H1 (cell line): ENCODE measurements around the gene SPAG16. TPM values are rescaled to one million over a fixed set of nuclear protein-coding genes. Genes with fewer than 3 reads are reported as not detected.

Source experiments
- CTCF ChIA-PET: fragments of 300-600 bp; sonication (Branson Sonifier 250); formaldehyde crosslinking; loops from one replicate; lab custom pipeline; 2021; ENCODE audit not compliant: partially characterized antibody; lab: Charles Lee
- POLR2A ChIA-PET: fragments of 300-600 bp; sonication (Branson Sonifier 250); formaldehyde crosslinking; loops from one replicate; lab custom pipeline; 2021; ENCODE audit warnings: inconsistent platforms; ENCODE audit not compliant: partially characterized antibody; lab: Charles Lee
- DNase-seq, 2 experiments: peaks; one replicate each; pipeline versions ENCODE4 v3.0.0 to v3.0.0-alpha.2; 2010 to 2022; ENCODE audit warnings: low spot score in 2 of 2, low read depth in 1 of 2, mixed read lengths in 1 of 2
- FAIRE-seq: peaks from 2 replicates; lab custom pipeline; 2011; peaks lifted over from hg19 to GRCh38; lab: Jason Lieb, UNC
- H2AFZ ChIP-seq: 2 replicates; pipeline ENCODE4 v1.8.1; 2012; ENCODE audit warnings: low read length, inconsistent platforms
- H2AK5ac ChIP-seq: 2 replicates; pipeline ENCODE4 v1.6.1; 2013; ENCODE audit warnings: low read depth, low read length
- H2BK120ac ChIP-seq: replicated peaks from 2 replicates; pipeline ENCODE3; 2013; ENCODE audit warnings: low read depth, low read length, inconsistent platforms
- H2BK12ac ChIP-seq: 2 replicates; pipeline ENCODE4 v1.6.1; 2013; ENCODE audit warnings: low read depth, low read length
- H2BK15ac ChIP-seq: 2 replicates; pipeline ENCODE4 v1.6.1; 2013; ENCODE audit warnings: low read length
- H2BK20ac ChIP-seq: 2 replicates; pipeline ENCODE4 v1.6.1; 2013; ENCODE audit warnings: low read length
- H2BK5ac ChIP-seq: 2 replicates; pipeline ENCODE4 v1.6.1; 2013; ENCODE audit warnings: low read depth, low read length
- H3K14ac ChIP-seq: 2 replicates; pipeline ENCODE4 v1.6.1; 2013; ENCODE audit warnings: inconsistent platforms; ENCODE audit not compliant: insufficient read length
- H3K18ac ChIP-seq: 2 replicates; pipeline ENCODE4 v1.6.1; 2013; ENCODE audit warnings: low read length; ENCODE audit errors: extremely low read depth
- H3K23ac ChIP-seq: 2 replicates; pipeline ENCODE4 v1.6.1; 2013; ENCODE audit warnings: inconsistent platforms; ENCODE audit not compliant: insufficient read length
- H3K23me2 ChIP-seq: 2 replicates; pipeline ENCODE4 v1.6.1; 2013; ENCODE audit warnings: low read depth, low read length
- H3K27ac ChIP-seq: 2 replicates; pipeline ENCODE4 v1.6.1; 2011; ENCODE audit warnings: low read depth, low read length, inconsistent platforms
- H3K27me3 ChIP-seq, 4 experiments: replicated peaks in 1 of 4; 1 replicate in 1 of 4; 2 replicates in 3 of 4; pipeline versions ENCODE4 v1.6.1 to v1.8.1; 2011 to 2013; ENCODE audit warnings: low read length in 3 of 4, mild to moderate bottlenecking in 3 of 4, inconsistent platforms in 2 of 4, mixed read lengths in 2 of 4, moderate library complexity in 1 of 4; ENCODE audit not compliant: control insufficient read depth in 3 of 4, insufficient read depth in 3 of 4; ENCODE audit errors: extremely low read depth in 1 of 4
- H3K36me3 ChIP-seq, 4 experiments: 2 replicates each; pipeline versions ENCODE4 v1.6.1 to v1.8.1; 2011 to 2013; ENCODE audit warnings: mild to moderate bottlenecking in 4 of 4, low read length in 3 of 4, moderate library complexity in 2 of 4, control low read depth in 1 of 4, inconsistent platforms in 1 of 4; ENCODE audit not compliant: insufficient read depth in 4 of 4, control insufficient read depth in 2 of 4
- H3K4ac ChIP-seq: replicated peaks from 2 replicates; pipeline ENCODE3; 2013; ENCODE audit warnings: low read length, low read depth, mixed read lengths, inconsistent platforms; ENCODE audit not compliant: insufficient read length
- H3K4me1 ChIP-seq, 4 experiments: replicated peaks in 1 of 4; 1 replicate in 1 of 4; 2 replicates in 3 of 4; pipeline versions ENCODE4 v1.6.1 to v1.8.1; 2011 to 2013; ENCODE audit warnings: low read length in 3 of 4, inconsistent platforms in 2 of 4, mixed read lengths in 1 of 4; ENCODE audit not compliant: insufficient read depth in 4 of 4, control insufficient read depth in 3 of 4
- H3K4me2 ChIP-seq, 2 experiments: 2 replicates each; pipeline versions ENCODE4 v1.6.1 to v1.8.1; 2011 to 2013; ENCODE audit warnings: low read depth in 2 of 2, low read length in 2 of 2, control low read depth in 1 of 2, inconsistent platforms in 1 of 2, mild to moderate bottlenecking in 1 of 2; ENCODE audit not compliant: insufficient read depth in 1 of 2
- H3K4me3 ChIP-seq, 4 experiments: fragments of 200-600, 300-600 bp in 1 of 4; sonication (generic), shearing (Covaris generic), sonication (Bioruptor Twin) in 1 of 4; 2 replicates each; pipeline versions ENCODE4 v1.5.1 to v1.8.1; 2011 to 2016; ENCODE audit warnings: low read length in 4 of 4, low read depth in 3 of 4, control low read depth in 2 of 4, inconsistent platforms in 2 of 4, mild to moderate bottlenecking in 2 of 4, mixed read lengths in 1 of 4, moderate library complexity in 1 of 4; ENCODE audit not compliant: insufficient read depth in 2 of 4; ENCODE audit errors: extremely low read depth in 1 of 4
- H3K56ac ChIP-seq: replicated peaks from 2 replicates; pipeline ENCODE3; 2013; ENCODE audit warnings: low read depth, mild to moderate bottlenecking, mixed read lengths, low read length, inconsistent platforms; ENCODE audit not compliant: insufficient read length
- H3K79me1 ChIP-seq: 2 replicates; pipeline ENCODE4 v1.6.1; 2013; ENCODE audit warnings: low read depth, low read length, control low read depth
- H3K79me2 ChIP-seq, 2 experiments: 2 replicates each; pipeline versions ENCODE4 v1.6.1 to v1.8.1; 2012 to 2013; ENCODE audit warnings: low read length in 2 of 2, mild to moderate bottlenecking in 2 of 2, inconsistent platforms in 1 of 2; ENCODE audit not compliant: insufficient read depth in 2 of 2, control insufficient read depth in 1 of 2
- H3K9ac ChIP-seq, 4 experiments: replicated peaks in 1 of 4; 1 replicate in 1 of 4; 2 replicates in 3 of 4; pipeline versions ENCODE4 v1.6.1 to v1.8.1; 2011 to 2013; ENCODE audit warnings: low read depth in 3 of 4, low read length in 3 of 4, control low read depth in 2 of 4, mild to moderate bottlenecking in 2 of 4, moderate library complexity in 2 of 4, inconsistent platforms in 1 of 4; ENCODE audit errors: extremely low read depth in 1 of 4
- H3K9me3 ChIP-seq, 2 experiments: 2 replicates each; pipeline versions ENCODE4 v1.6.1 to v1.8.1; 2012 to 2013; ENCODE audit warnings: mild to moderate bottlenecking in 2 of 2, moderate library complexity in 2 of 2, control low read depth in 1 of 2, inconsistent platforms in 1 of 2, low read depth in 1 of 2, low read length in 1 of 2, mixed read lengths in 1 of 2; ENCODE audit not compliant: insufficient read depth in 2 of 2
- H4K20me1 ChIP-seq, 2 experiments: replicated peaks in 1 of 2; 2 replicates each; pipeline versions ENCODE3 to v1.8.1; 2011 to 2013; ENCODE audit warnings: inconsistent platforms in 2 of 2, low read length in 2 of 2, mild to moderate bottlenecking in 1 of 2; ENCODE audit not compliant: insufficient read depth in 2 of 2, control insufficient read depth in 1 of 2
- H4K5ac ChIP-seq: 2 replicates; pipeline ENCODE4 v1.6.1; 2013; ENCODE audit warnings: low read length, low read depth, mixed read lengths, inconsistent platforms; ENCODE audit not compliant: insufficient read length
- H4K8ac ChIP-seq: 2 replicates; pipeline ENCODE4 v1.8.0; 2013; ENCODE audit warnings: mild to moderate bottlenecking, moderate library complexity, low read length, inconsistent platforms; ENCODE audit not compliant: insufficient read depth; ENCODE audit errors: extremely low read depth
- H4K91ac ChIP-seq: replicated peaks from 2 replicates; pipeline ENCODE3; 2013; ENCODE audit warnings: low read length, mixed read lengths, inconsistent platforms; ENCODE audit not compliant: insufficient read length
- CHD1 ChIP-seq: IDR thresholded peaks from 2 replicates; pipeline ENCODE4 v1.6.1; 2012; ENCODE audit warnings: low read depth, low read length, improper control_type of control experiment
- CTBP2 ChIP-seq: IDR thresholded peaks from 2 replicates; pipeline ENCODE4 v1.7.0; 2011; ENCODE audit warnings: borderline replicate concordance, mild to moderate bottlenecking, moderate library complexity, mixed read lengths, low read length; ENCODE audit not compliant: insufficient read depth, insufficient read length
- GABPA ChIP-seq: IDR thresholded peaks from 2 replicates; pipeline ENCODE4 v1.6.1; 2011; ENCODE audit warnings: mild to moderate bottlenecking, low read length, moderate library complexity, borderline replicate concordance; ENCODE audit not compliant: insufficient read depth
- JUND ChIP-seq: IDR thresholded peaks from 2 replicates; pipeline ENCODE4 v1.6.1; 2011; ENCODE audit warnings: mild to moderate bottlenecking, improper control_type of control experiment, low read length
- KDM1A ChIP-seq: fragments of 200-600, 300-600 bp; sonication (generic); IDR thresholded peaks from 2 replicates; pipeline ENCODE4 v1.7.1; 2016; ENCODE audit warnings: mild to moderate bottlenecking, low read length, borderline replicate concordance
- SUZ12 ChIP-seq: fragments of 200-600 bp; sonication (generic); IDR thresholded peaks from 2 replicates; pipeline ENCODE4 v1.6.1; 2012; ENCODE audit warnings: mild to moderate bottlenecking, inconsistent platforms, low read length, moderate library complexity, mixed read lengths
- TAF7 ChIP-seq: optimal IDR thresholded peaks from 2 replicates; pipeline ENCODE3; 2011; ENCODE audit warnings: low read depth, mild to moderate bottlenecking, inconsistent platforms, low read length, moderate library complexity, borderline replicate concordance
- TCF12 ChIP-seq: IDR thresholded peaks from 2 replicates; pipeline ENCODE4 v1.6.1; 2011; ENCODE audit warnings: low read depth, mild to moderate bottlenecking, low read length
- WGBS, 2 experiments: shearing (Covaris generic) in 1 of 2; methylation state at CpG; one replicate each; pipeline versions ENCODE4 v1.1.6 to v1.1.7; 2013 to 2015; ENCODE audit warnings: low lambda C conversion rate in 2 of 2, mixed read lengths in 2 of 2, inconsistent platforms in 1 of 2, low coverage in 1 of 2, missing lambda C conversion rate in 1 of 2; ENCODE audit not compliant: insufficient replicate concordance in 2 of 2, insufficient coverage in 1 of 2, insufficient read length in 1 of 2; ENCODE audit errors: extremely low coverage in 1 of 2, missing lambda C conversion rate in 1 of 2; 5-methylcytosine and 5-hydroxymethylcytosine counted together
- polyA plus RNA-seq, 7 experiments: library from polyadenylated mRNA; depleted of rRNA in 3 of 7; stranded (reverse) in 5 of 7; unstranded in 2 of 7; fragments of >200 nt in 5 of 7; fragments of 200-250 nt in 2 of 7; gene quantifications; 1 replicate in 5 of 7; 2 replicates in 1 of 7; 4 replicates in 1 of 7; pipeline versions ENCODE4 v1.2.1 to v1.2.3, GENCODE V29; 2011 to 2013; ENCODE audit warnings: missing spikeins in 2 of 7, mixed read lengths in 2 of 7
- total RNA-seq: library from RNA; stranded (reverse); fragmentation: NEBNext Ultra II Directional; extraction: Animal tissue kit (Norgen Biotek cat#: 25700); gene quantifications from 2 replicates; pipeline ENCODE4 v1.2.1, GENCODE V29; 2021

SPAG16 gene
- total and polyA plus RNA-seq, 2 of the 8 experiments (the other 6 are each of a cell fraction or from before 2014, with no cell fraction given): 6.0 to 14.9 TPM

GRCh38 chr2:214203214-214203613 lies 919.0 kb downstream of the SPAG16 start:
- no peaks in the 10 kb centered on the region for H4K20me1 ChIP-seq
- H3K27me3 ChIP-seq: no peaks in the 10 kb centered on the region
- H3K4me1 ChIP-seq: no peaks in the 10 kb centered on the region
- no peak overlapping the region for H3K4me3 ChIP-seq
- FAIRE-seq (no peak), DNase-seq (no peak)
- ChIA-PET POLR2A (no interaction called here), CTCF (interaction anchor here (0.8 to 1.5 kb wide), 5 partner anchors 10 to 144 kb away, joined by 3 to 5 read pairs (median 4); no protein-coding TSS in a partner anchor)
- WGBS, 2 experiments: 91% methylated on average over 3 of the region's 3 CpGs; no CpG with 5 or more reads in 1 of the 2 experiments
- H3K36me3 ChIP-seq: no peaks in the 10 kb centered on the region
- H3K56ac ChIP-seq: no peak overlapping the region
- no peak overlapping the region for H3K4me2 ChIP-seq
- H2BK12ac ChIP-seq: no peak overlapping the region
- no peak overlapping the region for H3K18ac ChIP-seq
- no peaks in the 10 kb centered on the region for H3K79me1 ChIP-seq
- no peak overlapping the region for H2BK20ac ChIP-seq
- H3K9me3 ChIP-seq: no peaks in the 10 kb centered on the region
- H3K27ac ChIP-seq: no peak overlapping the region
- H2BK120ac ChIP-seq: no peak overlapping the region
- TF ChIP-seq SUZ12: no peak
- no peak for TF ChIP-seq CHD1
- no peak for TF ChIP-seq JUND
- TF ChIP-seq TCF12: no peak
- no peak for TF ChIP-seq KDM1A
- no peak for TF ChIP-seq GABPA
- no peak for TF ChIP-seq CTBP2
- TF ChIP-seq TAF7: no peak
- H2BK5ac ChIP-seq: no peak overlapping the region
- no peak overlapping the region for H3K9ac ChIP-seq
- H3K79me2 ChIP-seq: no peaks in the 10 kb centered on the region
- H4K91ac ChIP-seq: no peak overlapping the region
- H2AK5ac ChIP-seq: no peak overlapping the region
- H3K4ac ChIP-seq: no peak overlapping the region
- H3K23me2 ChIP-seq: no peaks in the 10 kb centered on the region; the same call in 1 of the 2 replicates
- H4K5ac ChIP-seq: no peak overlapping the region
- no peak overlapping the region for H3K14ac ChIP-seq
- H4K8ac ChIP-seq: no peak overlapping the region
- no peak overlapping the region for H3K23ac ChIP-seq
- no peak overlapping the region for H2BK15ac ChIP-seq
- H2AFZ ChIP-seq: no peak overlapping the region
